Uterus (tissue), 2 donors: ENCODE results near the gene SDK2.

Experiments
- POLR2A ChIP-seq, 2 donors: fragments of 450-650 bp; IDR thresholded peaks; one replicate each; pipeline ENCODE4 v1.6.1; 2016; ENCODE audit warnings: antibody characterized with exemption in 2 of 2, mild to moderate bottlenecking in 1 of 2, moderate library complexity in 1 of 2
- TF ChIP-seq, protein P1 (sequence below), 4 experiments: fragments of 200-600 bp in 2 of 4; fragments of 450-650 bp in 2 of 4; sonication (generic) in 2 of 4; IDR thresholded peaks; one replicate each; pipeline ENCODE4 v1.5.1; 2016 to 2019; ENCODE audit warnings: antibody characterized with exemption in 4 of 4, mild to moderate bottlenecking in 2 of 4, moderate library complexity in 1 of 4

DNA sequence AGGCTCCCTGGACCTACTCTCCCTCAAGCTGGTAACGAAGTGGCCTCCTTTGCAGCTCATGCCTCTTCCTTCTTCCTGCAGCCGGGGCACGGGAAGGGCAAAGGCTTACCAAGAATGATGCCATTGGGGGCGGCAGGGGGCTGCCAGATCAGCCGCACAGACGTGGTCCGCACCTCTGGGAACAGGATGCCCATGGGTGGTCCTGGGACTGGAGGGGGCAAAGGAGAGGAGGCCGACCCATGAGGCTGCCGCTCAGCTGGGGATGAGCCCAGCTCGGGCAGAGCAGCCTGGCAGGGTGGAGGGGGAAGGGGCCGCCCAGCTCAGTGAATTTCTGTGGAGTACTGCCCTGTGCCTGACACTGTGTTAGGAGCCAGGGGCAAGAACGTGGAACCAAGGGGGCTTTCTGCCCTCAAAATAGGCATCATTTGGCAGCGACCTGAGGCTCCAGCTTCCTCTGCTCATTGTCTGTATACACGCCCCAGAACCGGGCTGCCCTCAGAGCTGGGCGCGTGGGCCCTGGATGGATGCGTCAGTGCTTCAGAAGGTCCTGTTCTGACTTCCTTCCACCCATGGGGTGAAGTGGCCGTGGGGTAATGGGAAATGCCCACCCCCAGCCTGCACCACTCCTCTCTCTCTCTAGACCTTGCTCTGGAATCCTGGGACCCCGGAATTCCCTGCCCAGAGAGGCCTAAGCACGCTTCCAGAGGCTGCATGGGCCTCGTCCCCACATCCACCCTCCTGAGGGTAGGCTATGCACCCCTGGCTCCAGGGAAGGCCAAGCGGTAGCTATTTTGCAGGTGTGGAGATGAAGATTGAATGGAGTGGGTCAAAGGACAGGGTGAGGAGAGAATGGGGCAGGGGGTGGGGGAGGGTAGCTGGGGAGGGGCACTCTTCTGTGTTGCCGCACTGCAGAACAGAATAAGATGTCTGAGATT lies 252.6 kb downstream of the SDK2 start:
- TF ChIP-seq, protein P1, sequence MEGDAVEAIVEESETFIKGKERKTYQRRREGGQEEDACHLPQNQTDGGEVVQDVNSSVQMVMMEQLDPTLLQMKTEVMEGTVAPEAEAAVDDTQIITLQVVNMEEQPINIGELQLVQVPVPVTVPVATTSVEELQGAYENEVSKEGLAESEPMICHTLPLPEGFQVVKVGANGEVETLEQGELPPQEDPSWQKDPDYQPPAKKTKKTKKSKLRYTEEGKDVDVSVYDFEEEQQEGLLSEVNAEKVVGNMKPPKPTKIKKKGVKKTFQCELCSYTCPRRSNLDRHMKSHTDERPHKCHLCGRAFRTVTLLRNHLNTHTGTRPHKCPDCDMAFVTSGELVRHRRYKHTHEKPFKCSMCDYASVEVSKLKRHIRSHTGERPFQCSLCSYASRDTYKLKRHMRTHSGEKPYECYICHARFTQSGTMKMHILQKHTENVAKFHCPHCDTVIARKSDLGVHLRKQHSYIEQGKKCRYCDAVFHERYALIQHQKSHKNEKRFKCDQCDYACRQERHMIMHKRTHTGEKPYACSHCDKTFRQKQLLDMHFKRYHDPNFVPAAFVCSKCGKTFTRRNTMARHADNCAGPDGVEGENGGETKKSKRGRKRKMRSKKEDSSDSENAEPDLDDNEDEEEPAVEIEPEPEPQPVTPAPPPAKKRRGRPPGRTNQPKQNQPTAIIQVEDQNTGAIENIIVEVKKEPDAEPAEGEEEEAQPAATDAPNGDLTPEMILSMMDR (IDR thresholded peaks at IDR 0.05), result no peak
- TF ChIP-seq POLR2A (IDR thresholded peaks at IDR 0.05), result no peak
